Hepatocyte (in vitro differentiated cells): ENCODE results near the gene ENO4. TPM values are rescaled to one million over a fixed set of nuclear protein-coding genes. Genes with fewer than 3 reads are reported as not detected.

Source experiments
- DNase-seq: peaks from one replicate; pipeline ENCODE4 v3.0.0-alpha.2; 2016; ENCODE audit warnings: low spot score
- H2AFZ ChIP-seq: fragments of 200-600 bp; sonication (generic); 2 replicates; pipeline ENCODE4 v1.6.0; 2016; ENCODE audit warnings: antibody characterized with exemption, mild to moderate bottlenecking
- H3K27ac ChIP-seq: fragments of 200-600 bp; sonication (generic); 2 replicates; pipeline ENCODE4 v1.5.1; 2016; ENCODE audit warnings: mild to moderate bottlenecking
- H3K27me3 ChIP-seq: fragments of 200-600 bp; sonication (generic); 2 replicates; pipeline ENCODE4 v1.6.1; 2016
- H3K36me3 ChIP-seq: fragments of 200-600 bp; sonication (generic); replicated peaks from 2 replicates; pipeline ENCODE4 v1.5.1; 2016; ENCODE audit warnings: low read depth; ENCODE audit not compliant: insufficient read depth
- H3K4me1 ChIP-seq: fragments of 200-600 bp; sonication (generic); 2 replicates; pipeline ENCODE4 v1.5.1; 2016; ENCODE audit warnings: mild to moderate bottlenecking, moderate library complexity; ENCODE audit not compliant: insufficient read depth
- H3K4me2 ChIP-seq: fragments of 200-600 bp; sonication (generic); 2 replicates; pipeline ENCODE4 v1.6.0; 2016
- H3K4me3 ChIP-seq: fragments of 200-600 bp; sonication (generic); 2 replicates; pipeline ENCODE4 v1.5.1; 2016; ENCODE audit warnings: mild to moderate bottlenecking
- H3K79me2 ChIP-seq: fragments of 200-600 bp; sonication (generic); 2 replicates; pipeline ENCODE4 v1.6.0; 2017; ENCODE audit warnings: mild to moderate bottlenecking
- H3K9me2 ChIP-seq: fragments of 200-600 bp; sonication (generic); replicated peaks from 2 replicates; pipeline ENCODE4 v1.6.0; 2017; ENCODE audit warnings: mild to moderate bottlenecking; ENCODE audit not compliant: insufficient read depth
- H3K9me3 ChIP-seq: fragments of 200-600 bp; sonication (generic); 2 replicates; pipeline ENCODE4 v1.5.1; 2016; ENCODE audit warnings: low read depth, mild to moderate bottlenecking
- H4K20me1 ChIP-seq: fragments of 200-600 bp; sonication (generic); 2 replicates; pipeline ENCODE4 v1.6.0; 2016; ENCODE audit warnings: mild to moderate bottlenecking; ENCODE audit not compliant: insufficient read depth, poor library complexity, severe bottlenecking
- CTCF ChIP-seq: fragments of 200-600 bp; sonication (generic); IDR thresholded peaks from 2 replicates; pipeline ENCODE4 v1.5.1; 2016; ENCODE audit warnings: antibody characterized with exemption, mild to moderate bottlenecking; ENCODE audit not compliant: poor library complexity
- EZH2 ChIP-seq: fragments of 200-600 bp; sonication (generic); IDR thresholded peaks from 2 replicates; pipeline ENCODE4 v1.6.1; 2016; ENCODE audit warnings: antibody characterized with exemption, mild to moderate bottlenecking, borderline replicate concordance
- EZH2phosphoT487 ChIP-seq: fragments of 200-600 bp; sonication (generic); IDR thresholded peaks from one replicate; pipeline ENCODE4 v1.6.1; 2018; ENCODE audit warnings: antibody characterized with exemption, mild to moderate bottlenecking, low read depth, moderate library complexity; ENCODE audit not compliant: unreplicated experiment, severe bottlenecking
- WGBS: methylation state at CpG from one replicate; pipeline ENCODE4 v1.1.6; 2016; ENCODE audit warnings: low lambda C conversion rate; ENCODE audit errors: missing lambda C conversion rate; 5-methylcytosine and 5-hydroxymethylcytosine counted together
- polyA plus RNA-seq: library from polyadenylated mRNA; unstranded; fragments of >200 nt; fragmentation: Nextera tagmentation; extraction: Ambion mirVana; gene quantifications from 2 replicates; pipeline ENCODE4 v1.2.1, GENCODE V29; 2016
- total RNA-seq: library from RNA; depleted of rRNA; stranded (reverse); fragments of >200 nt; gene quantifications from 2 replicates; pipeline ENCODE4 v1.2.3, GENCODE V29; 2014

ENO4 gene
- total and polyA plus RNA-seq, 2 experiments from 2014 or later = 0.24 to 0.43 TPM

- Histone ChIP-seq H3K27me3 (no peaks in the 10 kb centered on the region), H3K36me3 (no peaks in the 10 kb centered on the region), H3K4me3 (no peak overlapping the region), H3K4me2 (no peak overlapping the region), H3K9me2 (no peaks in the 10 kb centered on the region), H3K27ac (no peak overlapping the region), H3K4me1 (peaks cover 2% of the 10 kb centered on the region), H2AFZ (no peak overlapping the region), H3K79me2 (no peaks in the 10 kb centered on the region), H3K9me3 (no peaks in the 10 kb centered on the region), H4K20me1 (no peaks in the 10 kb centered on the region)
- no peak for DNase-seq
- 88% methylated on average over 13 of the region's 13 CpGs for WGBS
- TF ChIP-seq CTCF = no peak
- no peak for TF ChIP-seq EZH2
- no peak for TF ChIP-seq EZH2phosphoT487
These were observed 40.6 kb upstream of the ENO4 start for GRCh38 chr10:116808706-116809105.

GRCh38 chr10:116809483-116810119 lies 39.7 kb upstream of the ENO4 start:
- DNase-seq = peak; percentile 42
- no peak overlapping the region for H2AFZ ChIP-seq
- no peaks in the 10 kb centered on the region for H3K27me3 ChIP-seq
- H3K27ac ChIP-seq = no peak overlapping the region
- H4K20me1 ChIP-seq = no peaks in the 10 kb centered on the region
- H3K4me1 ChIP-seq = peaks cover 2% of the 10 kb centered on the region
- H3K9me2 ChIP-seq = no peaks in the 10 kb centered on the region
- WGBS = 71% methylated on average over 19 of the region's 20 CpGs
- H3K9me3 ChIP-seq = no peaks in the 10 kb centered on the region
- no peaks in the 10 kb centered on the region for H3K36me3 ChIP-seq
- no peak overlapping the region for H3K4me3 ChIP-seq
- H3K79me2 ChIP-seq = no peaks in the 10 kb centered on the region
- H3K4me2 ChIP-seq = peak overlapping the region; percentile 69
- TF ChIP-seq CTCF = peak; percentile 32
- TF ChIP-seq EZH2 = no peak

GRCh38 chr10:116810120-116810500 lies 39.2 kb upstream of the ENO4 start:
- no peaks in the 10 kb centered on the region for H3K9me2 ChIP-seq
- DNase-seq = no peak
- H3K79me2 ChIP-seq = no peaks in the 10 kb centered on the region
- WGBS = 41% methylated on average over 10 of the region's 10 CpGs
- TF ChIP-seq CTCF (no peak), EZH2 (no peak), EZH2phosphoT487 (no peak)
- peak overlapping the region; percentile 69 for H3K4me2 ChIP-seq
- H3K4me3 ChIP-seq = no peak overlapping the region
- peaks cover 2% of the 10 kb centered on the region for H3K4me1 ChIP-seq
- H4K20me1 ChIP-seq = no peaks in the 10 kb centered on the region
- H3K36me3 ChIP-seq = no peaks in the 10 kb centered on the region
- no peak overlapping the region for H3K27ac ChIP-seq
- H3K27me3 ChIP-seq = no peaks in the 10 kb centered on the region
- H3K9me3 ChIP-seq = no peaks in the 10 kb centered on the region
- no peak overlapping the region for H2AFZ ChIP-seq
